ENCODE data around the gene PRDM11. TPM values are rescaled to one million over a fixed set of nuclear protein-coding genes. Genes with fewer than 3 reads are reported as not detected.
A peak's percentile ranks its signal among the peaks of the same experiment; 100 is the strongest.

Gene PRDM11
- total RNA-seq, 1 donor from 2014 or later, result 32.9 TPM

- peaks cover 22% of the 10 kb centered on the region for H3K36me3 Mint-ChIP-seq (ENCODE audit: low read depth)
Measured at GRCh38 chr11:45204761-45205160, 58.3 kb downstream of the PRDM11 start.

DNA sequence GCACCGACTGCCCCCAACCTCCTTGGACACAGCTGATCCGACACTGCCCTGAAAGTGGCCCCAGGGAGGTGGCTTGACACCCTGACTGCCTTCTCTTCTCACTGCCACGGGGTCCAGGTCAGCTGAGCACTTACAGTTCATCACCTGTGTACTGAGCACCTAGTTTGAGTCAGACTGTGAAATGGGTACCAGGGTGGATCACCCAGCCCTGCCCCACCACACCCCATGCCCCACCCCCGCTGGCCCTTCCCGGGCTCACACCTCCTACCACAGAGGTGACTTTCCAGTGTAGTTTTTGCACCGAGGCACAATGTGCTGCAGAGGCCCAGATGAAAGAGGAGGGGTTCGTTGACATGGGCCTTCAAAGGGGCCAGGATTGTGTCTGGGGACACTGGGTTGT, 59.5 kb downstream of the PRDM11 start:
- Mint-ChIP-seq H3K36me3 (ENCODE audit: low read depth) (peaks cover 18% of the 10 kb centered on the region), H3K4me3 (ENCODE audit: unreplicated experiment) (no peak overlapping the region), H3K27me3 (ENCODE audit: low read depth) (no peaks in the 10 kb centered on the region), H3K27ac (ENCODE audit: unreplicated experiment) (no peak overlapping the region), H3K9me3 (ENCODE audit: low read depth) (peaks cover 7% of the 10 kb centered on the region), H3K4me1 (ENCODE audit: low read depth) (peaks cover 52% of the 10 kb centered on the region)
- DNase-seq (ENCODE audit: low spot score), result no peak
- no peak for TF ChIP-seq CTCF (IDR thresholded peaks at IDR 0.05)

More at GRCh38 chr11:45204761-45205160, 58.3 kb downstream of the PRDM11 start:
- peaks cover 7% of the 10 kb centered on the region for H3K9me3 Mint-ChIP-seq (ENCODE audit: low read depth)
- H3K27ac Mint-ChIP-seq (ENCODE audit: unreplicated experiment), result no peak overlapping the region
- H3K27me3 Mint-ChIP-seq (ENCODE audit: low read depth), result no peaks in the 10 kb centered on the region
- TF ChIP-seq CTCF (IDR thresholded peaks at IDR 0.05), result peak; percentile 17
- H3K4me3 Mint-ChIP-seq (ENCODE audit: unreplicated experiment), result no peak overlapping the region
- no peak for DNase-seq (ENCODE audit: low spot score)
- peaks cover 46% of the 10 kb centered on the region for H3K4me1 Mint-ChIP-seq (ENCODE audit: low read depth)

GRCh38 chr11:45208135-45208534, 61.7 kb downstream of the PRDM11 start:
- no peak for DNase-seq (ENCODE audit: low spot score)
- no peak overlapping the region for H3K4me3 Mint-ChIP-seq (ENCODE audit: unreplicated experiment)
- no peak for TF ChIP-seq CTCF (IDR thresholded peaks at IDR 0.05)
- no peaks in the 10 kb centered on the region for H3K27me3 Mint-ChIP-seq (ENCODE audit: low read depth)
- H3K9me3 Mint-ChIP-seq (ENCODE audit: low read depth), result peaks cover 3% of the 10 kb centered on the region
- peaks cover 17% of the 10 kb centered on the region for H3K36me3 Mint-ChIP-seq (ENCODE audit: low read depth)
- H3K27ac Mint-ChIP-seq (ENCODE audit: unreplicated experiment), result no peak overlapping the region
- peaks cover 35% of the 10 kb centered on the region for H3K4me1 Mint-ChIP-seq (ENCODE audit: low read depth)

DNA sequence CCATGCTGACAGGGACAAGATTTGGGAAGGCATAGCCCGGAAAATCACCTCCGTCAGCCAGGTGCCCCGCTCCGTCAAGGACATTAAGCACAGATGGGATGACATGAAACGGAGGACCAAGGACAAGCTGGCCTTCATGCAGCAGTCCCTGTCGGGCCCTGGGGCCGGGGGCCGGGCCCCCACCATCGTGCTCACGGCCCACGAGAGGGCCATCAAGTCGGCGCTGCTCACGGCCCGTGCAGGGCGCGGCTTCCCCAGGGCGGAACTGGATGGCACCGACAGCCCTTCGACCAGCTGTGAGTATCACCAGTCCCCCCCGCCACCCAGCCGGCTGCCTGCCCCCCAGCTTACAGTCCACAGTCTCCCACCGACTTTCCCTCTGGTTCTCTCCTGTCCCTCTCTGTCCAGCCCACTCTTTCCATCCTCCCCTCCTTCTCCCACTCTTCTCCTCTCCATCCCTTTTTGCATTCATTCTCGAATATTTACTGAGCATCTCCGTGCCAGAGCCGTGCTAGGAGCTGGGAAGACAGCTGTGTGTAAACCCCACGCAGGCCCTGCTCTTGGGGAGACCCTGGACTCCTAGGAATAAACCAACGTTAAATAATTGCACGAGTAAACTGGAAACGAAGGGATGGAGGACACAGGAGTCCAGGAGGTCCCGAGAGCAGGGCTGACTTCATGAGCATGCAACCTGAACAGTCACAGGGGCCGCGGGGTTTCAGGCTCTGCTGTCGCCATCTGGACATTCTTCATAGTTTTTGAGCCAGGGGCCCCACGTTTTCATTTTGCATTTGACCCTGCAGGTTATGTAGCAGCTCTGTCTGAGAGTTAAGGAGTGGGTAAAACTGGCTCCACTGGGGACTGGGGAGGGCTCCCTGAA, 62.8 kb downstream of the PRDM11 start:
- Mint-ChIP-seq H3K36me3 (ENCODE audit: low read depth) (peaks cover 20% of the 10 kb centered on the region), H3K27ac (ENCODE audit: unreplicated experiment) (peak overlapping the region; percentile 96), H3K9me3 (ENCODE audit: low read depth) (no peaks in the 10 kb centered on the region), H3K4me3 (ENCODE audit: unreplicated experiment) (peak overlapping the region; percentile 51), H3K4me1 (ENCODE audit: low read depth) (peaks cover 25% of the 10 kb centered on the region), H3K27me3 (ENCODE audit: low read depth) (no peaks in the 10 kb centered on the region)
- TF ChIP-seq CTCF (IDR thresholded peaks at IDR 0.05), result no peak
- DNase-seq (ENCODE audit: low spot score), result no peak

GRCh38 chr11:45209891-45210699, 63.7 kb downstream of the PRDM11 start:
- H3K9me3 Mint-ChIP-seq (ENCODE audit: low read depth), result no peaks in the 10 kb centered on the region
- TF ChIP-seq CTCF (IDR thresholded peaks at IDR 0.05), result peak; percentile 33
- peaks cover 24% of the 10 kb centered on the region for H3K4me1 Mint-ChIP-seq (ENCODE audit: low read depth)
- peak overlapping the region; percentile 60 for H3K4me3 Mint-ChIP-seq (ENCODE audit: unreplicated experiment)
- H3K36me3 Mint-ChIP-seq (ENCODE audit: low read depth), result peaks cover 19% of the 10 kb centered on the region
- peak overlapping the region; percentile 96 for H3K27ac Mint-ChIP-seq (ENCODE audit: unreplicated experiment)
- H3K27me3 Mint-ChIP-seq (ENCODE audit: low read depth), result no peaks in the 10 kb centered on the region
- DNase-seq (ENCODE audit: low spot score), result no peak

All from chondrocyte (in vitro differentiated cells).